HEK293 (cell line): Measurements from ENCODE around the gene TMOD2.

Experiments
- CTCF ChIA-PET: fragments of 350-600 bp; formaldehyde crosslinking; extraction: SDS; loops from one replicate; lab custom pipeline; 2021; ENCODE audit warnings: antibody characterized with exemption; lab: Yijun Ruan, JAX
- POLR2A ChIA-PET: fragments of 300-600 bp; formaldehyde crosslinking; extraction: SDS; loops from one replicate; lab custom pipeline; 2020; ENCODE audit warnings: antibody characterized with exemption, inconsistent platforms; lab: Yijun Ruan, JAX
- H3K27ac ChIP-seq: fragments of 200-500 bp; sonication (Bioruptor generic); 2 replicates; pipeline ENCODE4 v1.5.1; 2014; ENCODE audit warnings: low read depth, low read length, control low read depth, inconsistent platforms; ENCODE audit errors: extremely low read depth
- H3K36me3 ChIP-seq, 2 experiments: fragments of 200-500 bp in 1 of 2; sonication (Bioruptor generic) in 1 of 2; 1 replicate in 1 of 2; 2 replicates in 1 of 2; pipeline ENCODE4 v1.5.1; 2014 to 2017; ENCODE audit warnings: inconsistent platforms in 2 of 2, low read length in 2 of 2; ENCODE audit not compliant: control insufficient read depth in 2 of 2, insufficient read depth in 1 of 2
- H3K4me1 ChIP-seq: fragments of 200-500 bp; sonication (Bioruptor generic); 2 replicates; pipeline ENCODE4 v1.5.1; 2014; ENCODE audit warnings: mild to moderate bottlenecking, low read length, inconsistent platforms; ENCODE audit not compliant: control insufficient read depth, insufficient read depth
- H3K4me3 ChIP-seq: 2 replicates; pipeline ENCODE4 v1.5.1; 2011; ENCODE audit warnings: low read depth, mild to moderate bottlenecking, control low read depth, low read length, moderate library complexity
- H3K9me3 ChIP-seq: fragments of 200-500 bp; sonication (Bioruptor generic); 2 replicates; pipeline ENCODE4 v1.5.1; 2014; ENCODE audit warnings: low read depth, low read length, inconsistent platforms; ENCODE audit not compliant: control insufficient read depth, insufficient read depth
- BCL11A ChIP-seq: fragments of 450-650 bp; formaldehyde crosslinking; IDR thresholded peaks from 2 replicates; pipeline ENCODE4 v1.5.1; 2016; ENCODE audit warnings: low read depth, missing biosample characterization, missing genetic modification characterization
- GFI1B ChIP-seq: fragments of 450-650 bp; formaldehyde crosslinking; IDR thresholded peaks from 2 replicates; pipeline ENCODE4 v1.5.1; 2016; ENCODE audit warnings: missing biosample characterization, missing genetic modification characterization
- GLI2 ChIP-seq: fragments of 450-650 bp; formaldehyde crosslinking; IDR thresholded peaks from 2 replicates; pipeline ENCODE4; 2017; ENCODE audit warnings: missing biosample characterization, missing genetic modification characterization, low read depth, borderline replicate concordance
- HOXD13 ChIP-seq: sonication (generic); formaldehyde crosslinking; IDR thresholded peaks from 2 replicates; pipeline ENCODE4 v1.8.0; 2022; ENCODE audit warnings: missing genetic modification reagents, borderline replicate concordance
- RBAK ChIP-seq: fragments of 450-650 bp; formaldehyde crosslinking; IDR thresholded peaks from 2 replicates; pipeline ENCODE4 v1.5.1; 2016; ENCODE audit warnings: missing biosample characterization, missing genetic modification characterization
- SETDB1 ChIP-seq: IDR thresholded peaks from one replicate; pipeline ENCODE4 v1.6.1; 2017; ENCODE audit warnings: mild to moderate bottlenecking, low read length, moderate library complexity, mixed read lengths; ENCODE audit not compliant: insufficient read length
- ZBTB11 ChIP-seq: fragments of 450-650 bp; formaldehyde crosslinking; conservative IDR thresholded peaks from 2 replicates; pipeline ENCODE4 v1.5.1; 2016; ENCODE audit warnings: low read depth, missing biosample characterization, missing genetic modification characterization
- ZFP3 ChIP-seq: fragments of 450-650 bp; formaldehyde crosslinking; IDR thresholded peaks from 2 replicates; pipeline ENCODE4 v1.5.1; 2016; ENCODE audit warnings: low read depth, missing biosample characterization, missing genetic modification characterization
- ZNF169 ChIP-seq: fragments of 450-650 bp; formaldehyde crosslinking; IDR thresholded peaks from 2 replicates; pipeline ENCODE4 v1.5.1; 2016; ENCODE audit warnings: missing biosample characterization, missing genetic modification characterization
- ZNF248 ChIP-seq: fragments of 450-650 bp; formaldehyde crosslinking; IDR thresholded peaks from 2 replicates; pipeline ENCODE4 v1.5.1; 2017; ENCODE audit warnings: missing biosample characterization, missing genetic modification characterization
- ZNF280D ChIP-seq: fragments of 450-650 bp; formaldehyde crosslinking; IDR thresholded peaks from 2 replicates; pipeline ENCODE4 v1.5.1; 2016; ENCODE audit warnings: missing biosample characterization, missing genetic modification characterization
- ZNF302 ChIP-seq: fragments of 450-650 bp; formaldehyde crosslinking; IDR thresholded peaks from 2 replicates; pipeline ENCODE4 v1.5.1; 2016; ENCODE audit warnings: missing biosample characterization, missing genetic modification characterization, low read depth
- ZNF335 ChIP-seq: fragments of 450-650 bp; formaldehyde crosslinking; conservative IDR thresholded peaks from 2 replicates; pipeline ENCODE4 v1.5.1; 2016; ENCODE audit warnings: missing biosample characterization, missing genetic modification characterization
- ZNF341 ChIP-seq: fragments of 450-650 bp; formaldehyde crosslinking; IDR thresholded peaks from 2 replicates; pipeline ENCODE4; 2016; ENCODE audit warnings: low read depth, missing biosample characterization, missing genetic modification characterization
- ZNF501 ChIP-seq: fragments of 450-650 bp; formaldehyde crosslinking; IDR thresholded peaks from 2 replicates; pipeline ENCODE4 v1.5.1; 2016; ENCODE audit warnings: missing biosample characterization, missing genetic modification characterization
- ZNF548 ChIP-seq: fragments of 450-650 bp; formaldehyde crosslinking; IDR thresholded peaks from 2 replicates; pipeline ENCODE4 v1.5.1; 2016; ENCODE audit warnings: missing biosample characterization, missing genetic modification characterization
- ZNF624 ChIP-seq: fragments of 450-650 bp; formaldehyde crosslinking; IDR thresholded peaks from 2 replicates; pipeline ENCODE4 v1.5.1; 2017; ENCODE audit warnings: missing biosample characterization, missing genetic modification characterization
- ZNF639 ChIP-seq: fragments of 450-650 bp; formaldehyde crosslinking; IDR thresholded peaks from 2 replicates; pipeline ENCODE4 v1.5.1; 2016; ENCODE audit warnings: missing biosample characterization, missing genetic modification characterization
- TF ChIP-seq, protein P1 (sequence below): fragments of 450-650 bp; formaldehyde crosslinking; IDR thresholded peaks from 2 replicates; pipeline ENCODE4 v1.5.1; 2016; ENCODE audit warnings: missing biosample characterization, missing genetic modification characterization
- TF ChIP-seq, protein P2 (sequence below): fragments of 450-650 bp; formaldehyde crosslinking; IDR thresholded peaks from 2 replicates; pipeline ENCODE4 v1.5.1; 2017; ENCODE audit warnings: missing biosample characterization, missing genetic modification characterization

Gene TMOD2

GRCh38 chr15:51708013-51708412 lies 43.4 kb upstream of the TMOD2 start:
- no peak overlapping the region for H3K27ac ChIP-seq
- H3K4me3 ChIP-seq = no peak overlapping the region
- no peak for TF ChIP-seq RBAK
- TF ChIP-seq SETDB1 = no peak
- no peak for TF ChIP-seq ZNF639 (tag by site-specific recombination)
- TF ChIP-seq ZNF335 = no peak
- TF ChIP-seq ZBTB11 (tag by site-specific recombination) = no peak
- TF ChIP-seq, protein P1, sequence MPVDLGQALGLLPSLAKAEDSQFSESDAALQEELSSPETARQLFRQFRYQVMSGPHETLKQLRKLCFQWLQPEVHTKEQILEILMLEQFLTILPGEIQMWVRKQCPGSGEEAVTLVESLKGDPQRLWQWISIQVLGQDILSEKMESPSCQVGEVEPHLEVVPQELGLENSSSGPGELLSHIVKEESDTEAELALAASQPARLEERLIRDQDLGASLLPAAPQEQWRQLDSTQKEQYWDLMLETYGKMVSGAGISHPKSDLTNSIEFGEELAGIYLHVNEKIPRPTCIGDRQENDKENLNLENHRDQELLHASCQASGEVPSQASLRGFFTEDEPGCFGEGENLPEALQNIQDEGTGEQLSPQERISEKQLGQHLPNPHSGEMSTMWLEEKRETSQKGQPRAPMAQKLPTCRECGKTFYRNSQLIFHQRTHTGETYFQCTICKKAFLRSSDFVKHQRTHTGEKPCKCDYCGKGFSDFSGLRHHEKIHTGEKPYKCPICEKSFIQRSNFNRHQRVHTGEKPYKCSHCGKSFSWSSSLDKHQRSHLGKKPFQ (tag by site-specific recombination) = no peak
- H3K36me3 ChIP-seq = no peaks in the 10 kb centered on the region
- POLR2A ChIA-PET = no interaction called here
- H3K9me3 ChIP-seq = no peaks in the 10 kb centered on the region
- CTCF ChIA-PET = interaction anchor here (1.0 kb wide), 1 partner anchor 58 kb away, joined by 3 read pairs; no protein-coding TSS in a partner anchor
- H3K4me1 ChIP-seq = no peaks in the 10 kb centered on the region

DNA sequence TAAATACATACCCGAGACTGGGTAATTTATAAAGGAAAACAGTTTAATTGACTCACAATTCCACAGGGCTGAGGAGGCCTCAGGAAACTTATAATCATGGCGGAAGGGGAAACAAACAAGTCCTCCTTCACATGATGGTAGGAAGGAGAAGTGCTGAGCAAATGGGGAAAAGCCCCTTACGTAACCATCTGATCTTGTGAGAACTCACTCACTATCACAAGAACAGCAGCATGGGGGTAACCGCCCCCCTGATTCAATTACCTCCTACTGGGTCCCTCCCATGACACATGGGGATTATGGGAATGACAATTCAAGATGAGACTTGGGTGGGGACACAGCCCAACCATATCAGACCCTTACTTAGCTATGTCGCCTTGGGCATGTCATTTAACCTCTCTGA lies 42.4 kb upstream of the TMOD2 start:
- H3K4me3 ChIP-seq = no peak overlapping the region
- H3K9me3 ChIP-seq = no peaks in the 10 kb centered on the region
- ChIA-PET CTCF (no interaction called here), POLR2A (interaction anchor here (0.6 kb wide), 2 partner anchors 17 to 36 kb away, joined by 3 read pairs; no protein-coding TSS in a partner anchor)
- no peaks in the 10 kb centered on the region for H3K36me3 ChIP-seq
- no peak overlapping the region for H3K27ac ChIP-seq
- no peaks in the 10 kb centered on the region for H3K4me1 ChIP-seq
- TF ChIP-seq ZFP3 (tag by site-specific recombination) = no peak
- no peak for TF ChIP-seq ZNF624 (tag by site-specific recombination)
- TF ChIP-seq ZNF169 = no peak
- TF ChIP-seq GLI2 (tag by site-specific recombination) = no peak
- TF ChIP-seq ZNF341 (tag by site-specific recombination) = no peak
- no peak for TF ChIP-seq HOXD13 (CRISPR knock-in tag)
- TF ChIP-seq BCL11A = no peak
- no peak for TF ChIP-seq ZNF280D (tag by site-specific recombination)
- TF ChIP-seq, protein P2, sequence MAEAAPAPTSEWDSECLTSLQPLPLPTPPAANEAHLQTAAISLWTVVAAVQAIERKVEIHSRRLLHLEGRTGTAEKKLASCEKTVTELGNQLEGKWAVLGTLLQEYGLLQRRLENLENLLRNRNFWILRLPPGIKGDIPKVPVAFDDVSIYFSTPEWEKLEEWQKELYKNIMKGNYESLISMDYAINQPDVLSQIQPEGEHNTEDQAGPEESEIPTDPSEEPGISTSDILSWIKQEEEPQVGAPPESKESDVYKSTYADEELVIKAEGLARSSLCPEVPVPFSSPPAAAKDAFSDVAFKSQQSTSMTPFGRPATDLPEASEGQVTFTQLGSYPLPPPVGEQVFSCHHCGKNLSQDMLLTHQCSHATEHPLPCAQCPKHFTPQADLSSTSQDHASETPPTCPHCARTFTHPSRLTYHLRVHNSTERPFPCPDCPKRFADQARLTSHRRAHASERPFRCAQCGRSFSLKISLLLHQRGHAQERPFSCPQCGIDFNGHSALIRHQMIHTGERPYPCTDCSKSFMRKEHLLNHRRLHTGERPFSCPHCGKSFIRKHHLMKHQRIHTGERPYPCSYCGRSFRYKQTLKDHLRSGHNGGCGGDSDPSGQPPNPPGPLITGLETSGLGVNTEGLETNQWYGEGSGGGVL (tag by site-specific recombination) = no peak
- no peak for TF ChIP-seq ZNF501 (tag by site-specific recombination)
- TF ChIP-seq ZNF248 (tag by site-specific recombination) = no peak
- no peak for TF ChIP-seq ZNF548 (tag by site-specific recombination)
- TF ChIP-seq ZNF302 (tag by site-specific recombination) = no peak
- TF ChIP-seq GFI1B = no peak
